Neutrophil (primary cell): Measurements from ENCODE around the gene TSKU.

ENCODE experiments used
- H3K27ac ChIP-seq: fragments of 200-600 bp; sonication (generic); 2 replicates; pipeline ENCODE4 v1.5.1; 2016; ENCODE audit warnings: mild to moderate bottlenecking, moderate library complexity
- H3K27me3 ChIP-seq: fragments of 200-600 bp; sonication (generic); 2 replicates; pipeline ENCODE4 v1.6.0; 2016; ENCODE audit warnings: mild to moderate bottlenecking
- H3K36me3 ChIP-seq: fragments of 200-600 bp; sonication (generic); 2 replicates; pipeline ENCODE4 v1.5.1; 2017
- H3K4me1 ChIP-seq, 2 experiments: fragments of 200-600 bp in 1 of 2; sonication (generic) in 1 of 2; 1 replicate in 1 of 2; 2 replicates in 1 of 2; pipeline versions ENCODE4 v1.5.1 to v1.6.1; 2013 to 2016; ENCODE audit warnings: low read depth in 1 of 2, low read length in 1 of 2, mild to moderate bottlenecking in 1 of 2, moderate library complexity in 1 of 2; ENCODE audit not compliant: control insufficient read depth in 1 of 2, insufficient read depth in 1 of 2
- H3K4me3 ChIP-seq, 2 experiments: fragments of 200-600 bp in 1 of 2; sonication (generic) in 1 of 2; 1 replicate in 1 of 2; 2 replicates in 1 of 2; pipeline ENCODE4 v1.5.1; 2013 to 2016; ENCODE audit warnings: low read depth in 1 of 2, low read length in 1 of 2, mild to moderate bottlenecking in 1 of 2, moderate library complexity in 1 of 2
- H3K9me3 ChIP-seq: fragments of 200-600 bp; sonication (generic); 2 replicates; pipeline ENCODE4 v1.5.1; 2016
- TF ChIP-seq, protein P1 (sequence below): fragments of 200-600 bp; sonication (generic); IDR thresholded peaks from 2 replicates; pipeline ENCODE4 v1.5.1; 2016; ENCODE audit warnings: antibody characterized with exemption

The TSKU gene

DNA sequence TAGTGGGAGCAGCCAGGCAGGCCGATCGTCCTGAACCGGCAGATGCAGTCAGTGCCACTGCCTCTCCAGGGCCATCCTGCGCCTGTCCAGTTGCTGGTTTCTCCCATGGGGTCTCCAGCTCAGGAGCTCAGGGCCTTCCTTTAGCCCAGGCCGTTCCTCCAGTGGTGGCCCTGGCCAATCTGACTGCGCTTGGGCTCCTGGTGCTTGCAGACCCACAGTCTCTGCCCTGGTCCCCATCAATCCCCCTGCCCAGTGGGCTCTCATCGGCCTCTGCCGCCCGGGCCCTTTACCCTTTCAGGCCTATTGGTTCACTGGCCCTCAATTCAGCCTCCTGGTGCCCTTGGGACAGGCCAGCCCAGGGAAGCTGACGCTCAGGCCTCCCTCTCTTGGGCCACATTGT is 29.2 kb upstream of the TSKU start:
- H3K36me3 ChIP-seq, result peaks cover 10% of the 10 kb centered on the region
- no peaks in the 10 kb centered on the region for H3K4me1 ChIP-seq
- TF ChIP-seq, protein P1, sequence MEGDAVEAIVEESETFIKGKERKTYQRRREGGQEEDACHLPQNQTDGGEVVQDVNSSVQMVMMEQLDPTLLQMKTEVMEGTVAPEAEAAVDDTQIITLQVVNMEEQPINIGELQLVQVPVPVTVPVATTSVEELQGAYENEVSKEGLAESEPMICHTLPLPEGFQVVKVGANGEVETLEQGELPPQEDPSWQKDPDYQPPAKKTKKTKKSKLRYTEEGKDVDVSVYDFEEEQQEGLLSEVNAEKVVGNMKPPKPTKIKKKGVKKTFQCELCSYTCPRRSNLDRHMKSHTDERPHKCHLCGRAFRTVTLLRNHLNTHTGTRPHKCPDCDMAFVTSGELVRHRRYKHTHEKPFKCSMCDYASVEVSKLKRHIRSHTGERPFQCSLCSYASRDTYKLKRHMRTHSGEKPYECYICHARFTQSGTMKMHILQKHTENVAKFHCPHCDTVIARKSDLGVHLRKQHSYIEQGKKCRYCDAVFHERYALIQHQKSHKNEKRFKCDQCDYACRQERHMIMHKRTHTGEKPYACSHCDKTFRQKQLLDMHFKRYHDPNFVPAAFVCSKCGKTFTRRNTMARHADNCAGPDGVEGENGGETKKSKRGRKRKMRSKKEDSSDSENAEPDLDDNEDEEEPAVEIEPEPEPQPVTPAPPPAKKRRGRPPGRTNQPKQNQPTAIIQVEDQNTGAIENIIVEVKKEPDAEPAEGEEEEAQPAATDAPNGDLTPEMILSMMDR, result no peak
- H3K9me3 ChIP-seq, result no peaks in the 10 kb centered on the region
- peaks cover 44% of the 10 kb centered on the region for H3K27me3 ChIP-seq
- no peak overlapping the region for H3K27ac ChIP-seq
- no peak overlapping the region for H3K4me3 ChIP-seq

DNA sequence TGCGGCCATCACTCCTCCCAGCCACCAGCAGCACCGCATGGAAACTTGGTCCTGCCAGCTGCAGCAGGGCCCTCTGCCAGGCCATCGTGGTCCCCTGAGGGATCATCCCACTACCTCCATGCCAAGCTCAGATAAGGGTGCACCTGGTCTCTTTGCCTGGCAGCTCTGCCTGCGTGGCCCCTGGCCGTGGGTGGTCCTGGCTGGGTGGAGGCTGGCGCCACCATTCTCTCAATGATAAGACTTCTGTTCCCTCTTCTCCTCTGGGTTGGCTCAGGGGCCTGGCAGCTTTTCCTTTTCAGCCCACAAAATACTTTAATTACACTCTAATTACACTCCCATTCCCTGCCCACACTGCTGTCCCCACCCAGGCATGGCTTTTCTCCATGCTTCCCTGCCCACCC is 26.8 kb upstream of the TSKU start:
- Histone ChIP-seq H3K27me3 (peaks cover 46% of the 10 kb centered on the region), H3K9me3 (no peaks in the 10 kb centered on the region), H3K4me1 (no peaks in the 10 kb centered on the region), H3K4me3 (no peak overlapping the region), H3K27ac (no peak overlapping the region), H3K36me3 (peaks cover 20% of the 10 kb centered on the region)
- TF ChIP-seq, protein P1, result no peak

DNA sequence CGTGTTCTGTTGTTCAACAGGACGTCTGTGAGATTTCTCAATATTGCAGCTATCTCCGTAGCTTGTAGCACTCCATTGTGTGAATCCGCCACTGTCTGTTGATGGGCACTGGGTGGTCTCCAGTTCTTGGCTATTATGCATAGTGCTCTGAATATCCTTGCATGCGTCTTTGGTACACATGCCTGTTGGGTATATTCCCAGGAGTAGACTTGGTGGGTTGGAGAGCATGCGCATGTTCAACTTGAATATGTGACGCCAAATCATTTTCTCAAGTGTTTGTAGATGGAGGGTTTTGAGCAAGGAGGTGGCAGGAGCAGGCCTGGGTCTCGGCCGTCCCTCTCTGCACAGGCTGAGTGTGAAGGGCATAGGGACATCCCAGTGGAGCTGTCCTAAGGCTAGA is 24.8 kb upstream of the TSKU start:
- Histone ChIP-seq H3K36me3 (peaks cover 20% of the 10 kb centered on the region), H3K4me3 (no peak overlapping the region), H3K4me1 (peaks cover 0 to 9% of the 10 kb centered on the region in 2 experiments), H3K27ac (no peak overlapping the region), H3K27me3 (peaks cover 29% of the 10 kb centered on the region), H3K9me3 (no peaks in the 10 kb centered on the region)
- TF ChIP-seq, protein P1, result no peak

DNA sequence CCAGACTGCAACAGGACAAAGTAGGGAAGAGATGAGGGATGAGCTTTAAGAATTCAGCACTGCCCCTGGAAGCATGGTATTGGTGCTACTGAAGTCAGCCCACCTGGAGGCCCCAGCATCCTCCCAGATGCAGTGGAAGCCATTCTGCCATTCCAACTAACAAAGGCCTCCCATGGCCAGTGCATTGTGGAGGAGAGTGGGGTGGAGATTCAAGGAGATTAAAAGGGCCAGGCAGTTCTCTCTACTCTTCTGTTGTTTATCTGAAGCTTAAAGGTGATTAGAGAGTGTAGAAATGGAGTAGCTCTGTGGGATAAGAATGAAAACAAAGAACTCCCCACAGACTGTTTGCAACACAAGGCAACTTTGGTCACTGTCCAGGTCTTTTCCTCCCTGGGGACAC is 24.1 kb upstream of the TSKU start:
- Histone ChIP-seq H3K9me3 (no peaks in the 10 kb centered on the region), H3K36me3 (peaks cover 20% of the 10 kb centered on the region), H3K27me3 (peaks cover 29% of the 10 kb centered on the region), H3K27ac (no peak overlapping the region), H3K4me1 (peaks cover 0 to 11% of the 10 kb centered on the region in 2 experiments), H3K4me3 (no peak overlapping the region)
- TF ChIP-seq, protein P1, result no peak

DNA sequence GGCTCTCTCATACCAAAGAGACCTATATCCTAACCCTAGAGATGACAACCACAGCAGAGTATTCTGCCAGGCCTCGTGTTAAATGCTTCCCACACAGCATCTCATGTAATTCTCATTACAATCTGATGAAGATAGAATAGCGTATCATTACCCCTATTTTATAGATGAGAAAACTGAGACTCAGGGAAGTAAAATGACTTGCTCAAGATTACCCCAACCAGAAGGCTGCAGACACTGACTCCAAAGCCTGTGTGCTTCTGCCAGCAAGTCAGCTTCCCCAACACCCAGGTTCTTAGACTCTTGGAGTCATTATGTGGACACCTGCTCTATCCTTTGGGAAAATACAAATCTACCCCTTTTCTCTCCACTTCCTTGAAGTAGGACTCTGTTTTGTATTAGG is 23.6 kb upstream of the TSKU start:
- H3K4me1 ChIP-seq, result peaks cover 0 to 15% of the 10 kb centered on the region in 2 experiments
- H3K27me3 ChIP-seq, result peaks cover 29% of the 10 kb centered on the region
- no peaks in the 10 kb centered on the region for H3K9me3 ChIP-seq
- TF ChIP-seq, protein P1, result no peak
- H3K4me3 ChIP-seq, result no peak overlapping the region
- H3K36me3 ChIP-seq, result peaks cover 20% of the 10 kb centered on the region
- H3K27ac ChIP-seq, result no peak overlapping the region

DNA sequence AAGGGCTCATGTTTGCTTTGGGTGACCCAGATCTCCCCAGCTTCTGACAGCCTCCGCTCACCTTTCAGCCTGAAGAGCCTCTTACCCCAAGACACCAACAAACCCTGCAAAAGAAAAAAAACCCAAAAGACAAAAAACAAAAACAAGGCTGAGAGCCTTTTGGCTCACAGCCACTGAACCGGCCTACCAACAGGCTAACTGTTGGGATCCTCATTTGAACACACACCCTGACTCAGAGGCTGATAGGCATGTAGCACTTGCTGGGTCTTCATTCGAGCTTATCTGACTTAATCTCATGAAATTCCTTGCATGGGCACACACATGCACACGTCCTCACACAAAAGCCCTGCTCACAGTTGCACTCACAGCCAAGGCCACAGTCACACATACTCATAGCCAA is 22.9 kb upstream of the TSKU start:
- peaks cover 29% of the 10 kb centered on the region for H3K27me3 ChIP-seq
- TF ChIP-seq, protein P1, result no peak
- H3K4me3 ChIP-seq, result no peak overlapping the region
- peaks cover 26% of the 10 kb centered on the region for H3K36me3 ChIP-seq
- H3K4me1 ChIP-seq, result peaks cover 0 to 15% of the 10 kb centered on the region in 2 experiments
- H3K9me3 ChIP-seq, result no peaks in the 10 kb centered on the region
- no peak overlapping the region for H3K27ac ChIP-seq
